IMR-90 (cell line): ENCODE data around the gene MACIR. TPM values are rescaled to one million over a fixed set of nuclear protein-coding genes. Genes with fewer than 3 reads are reported as not detected.

Experiments used
- ATAC-seq: fragments of 200-7000 bp; cut with Tn5 transposase; 2 replicates; pipeline ENCODE4 v1.9.1; 2020; ENCODE audit warnings: low read depth, mild to moderate bottlenecking, moderate library complexity
- BruUV-seq: library from RNA; stranded (reverse); fragments of 400-500 nt; replicated peaks from 2 replicates; lab custom pipeline; 2021; lab: Mats Ljungman, UMichigan
- CTCF ChIA-PET: fragments of 300-600 bp; formaldehyde crosslinking; extraction: SDS; loops from one replicate; lab custom pipeline; 2021; ENCODE audit warnings: antibody characterized with exemption; lab: Yijun Ruan, JAX
- POLR2A ChIA-PET: fragments of 300-600 bp; sonication (Branson Sonifier 250); formaldehyde crosslinking; loops from one replicate; lab custom pipeline; 2022; ENCODE audit warnings: antibody characterized with exemption; ENCODE audit not compliant: unreplicated experiment; lab: Charles Lee
- DNase-seq: peaks from one replicate; pipeline ENCODE4 v3.0.0; 2013
- H2AFZ ChIP-seq: replicated peaks from 2 replicates; pipeline ENCODE3; 2013; ENCODE audit warnings: low read length, mild to moderate bottlenecking; ENCODE audit not compliant: poor library complexity
- H2AK5ac ChIP-seq: 2 replicates; pipeline ENCODE4 v1.6.1; 2013; ENCODE audit warnings: low read depth, low read length, inconsistent platforms
- H2AK9ac ChIP-seq: replicated peaks from 2 replicates; pipeline ENCODE3; 2013; ENCODE audit warnings: mild to moderate bottlenecking, low read depth, low read length, moderate library complexity; ENCODE audit not compliant: poor library complexity
- H2BK120ac ChIP-seq: 2 replicates; pipeline ENCODE4 v1.6.1; 2013; ENCODE audit warnings: low read depth, low read length, inconsistent platforms
- H2BK15ac ChIP-seq: 3 replicates; pipeline ENCODE4 v1.6.1; 2013; ENCODE audit warnings: low read depth, low read length, inconsistent platforms
- H2BK20ac ChIP-seq: 2 replicates; pipeline ENCODE4 v1.6.1; 2013; ENCODE audit warnings: low read depth, mild to moderate bottlenecking, inconsistent platforms, low read length, moderate library complexity
- H2BK5ac ChIP-seq: 2 replicates; pipeline ENCODE4 v1.6.1; 2013; ENCODE audit warnings: mild to moderate bottlenecking, low read depth, low read length, inconsistent platforms; ENCODE audit not compliant: poor library complexity, severe bottlenecking
- H3K14ac ChIP-seq: replicated peaks from 2 replicates; pipeline ENCODE4 v1.6.1; 2013; ENCODE audit warnings: low read depth, low read length, inconsistent platforms
- H3K18ac ChIP-seq: 2 replicates; pipeline ENCODE4 v1.6.1; 2013; ENCODE audit warnings: low read depth, low read length, control low read depth
- H3K23ac ChIP-seq: 2 replicates; pipeline ENCODE4 v1.6.1; 2013; ENCODE audit warnings: low read depth, low read length, inconsistent platforms
- H3K27ac ChIP-seq: 2 replicates; pipeline ENCODE4 v1.5.1; 2013; ENCODE audit warnings: mild to moderate bottlenecking, control low read depth, low read length; ENCODE audit not compliant: insufficient read depth
- H3K27me3 ChIP-seq: 2 replicates; pipeline ENCODE4 v1.6.1; 2013; ENCODE audit warnings: low read length; ENCODE audit not compliant: control insufficient read depth, insufficient read depth
- H3K36me3 ChIP-seq: 2 replicates; pipeline ENCODE4 v1.6.1; 2013; ENCODE audit warnings: low read length, mixed read lengths; ENCODE audit not compliant: control insufficient read depth, insufficient read depth
- H3K4ac ChIP-seq: 2 replicates; pipeline ENCODE4 v1.6.1; 2013; ENCODE audit warnings: low read depth, low read length, inconsistent platforms
- H3K4me1 ChIP-seq: 2 replicates; pipeline ENCODE4 v1.6.1; 2013; ENCODE audit warnings: low read length, mixed read lengths; ENCODE audit not compliant: control insufficient read depth, insufficient read depth
- H3K4me2 ChIP-seq: 2 replicates; pipeline ENCODE4 v1.6.1; 2013; ENCODE audit warnings: low read depth, mild to moderate bottlenecking, control low read depth, low read length, moderate library complexity
- H3K4me3 ChIP-seq: 2 replicates; pipeline ENCODE4 v1.5.1; 2013; ENCODE audit warnings: low read depth, mild to moderate bottlenecking, control low read depth, low read length, moderate library complexity; ENCODE audit not compliant: insufficient read depth
- H3K56ac ChIP-seq: 2 replicates; pipeline ENCODE4 v1.6.1; 2013; ENCODE audit warnings: low read length, inconsistent platforms; ENCODE audit not compliant: insufficient read depth; ENCODE audit errors: extremely low read depth
- H3K79me1 ChIP-seq, 2 experiments: 2 replicates each; pipeline ENCODE4 v1.6.1; 2013; ENCODE audit warnings: low read length in 2 of 2, inconsistent platforms in 1 of 2, low read depth in 1 of 2
- H3K9ac ChIP-seq: 2 replicates; pipeline ENCODE4 v1.6.1; 2013; ENCODE audit warnings: low read depth, low read length, control low read depth
- H3K9me1 ChIP-seq: 2 replicates; pipeline ENCODE4 v1.6.1; 2013; ENCODE audit warnings: low read length, inconsistent platforms; ENCODE audit not compliant: insufficient read depth
- H3K9me3 ChIP-seq: 2 replicates; pipeline ENCODE4 v1.6.1; 2013; ENCODE audit warnings: low read length; ENCODE audit not compliant: control insufficient read depth, insufficient read depth
- H4K20me1 ChIP-seq: 2 replicates; pipeline ENCODE4 v1.6.1; 2013; ENCODE audit warnings: low read length, inconsistent platforms; ENCODE audit not compliant: insufficient read depth
- H4K5ac ChIP-seq: 2 replicates; pipeline ENCODE4 v1.6.1; 2013; ENCODE audit warnings: mild to moderate bottlenecking, low read depth, low read length, control low read depth
- H4K8ac ChIP-seq, 2 experiments: 2 replicates each; pipeline ENCODE4 v1.6.1; 2013; ENCODE audit warnings: low read depth in 2 of 2, low read length in 2 of 2, control low read depth in 1 of 2, inconsistent platforms in 1 of 2
- H4K91ac ChIP-seq: 2 replicates; pipeline ENCODE4 v1.6.1; 2013; ENCODE audit warnings: low read depth, low read length, inconsistent platforms; ENCODE audit not compliant: insufficient read depth
- BHLHE40 ChIP-seq: fragments of 150-350 bp; IDR thresholded peaks from 2 replicates; pipeline ENCODE4 v1.6.1; 2016; ENCODE audit warnings: mild to moderate bottlenecking, low read depth, low read length
- MAFK ChIP-seq: IDR thresholded peaks from 2 replicates; pipeline ENCODE4 v1.6.1; 2012; ENCODE audit warnings: low read depth, low read length, improper control_type of control experiment
- NFE2L2 ChIP-seq: fragments of 150-350 bp; IDR thresholded peaks from 2 replicates; pipeline ENCODE4 v1.6.1; 2016; ENCODE audit warnings: low read depth, mild to moderate bottlenecking, low read length
- POLR2A ChIP-seq: IDR thresholded peaks from 2 replicates; pipeline ENCODE4 v1.6.1; 2012; ENCODE audit warnings: mild to moderate bottlenecking, low read depth, low read length
- WGBS, 2 experiments: methylation state at CpG; one replicate each; pipeline versions ENCODE4 v1.1.5 to v1.1.7; 2013; ENCODE audit warnings: missing lambda C conversion rate in 2 of 2; ENCODE audit not compliant: insufficient read length in 1 of 2; ENCODE audit errors: extremely low coverage in 2 of 2; 5-methylcytosine and 5-hydroxymethylcytosine counted together
- dilution Hi-C: fragments of 300-500 bp; cut with HindIII; formaldehyde crosslinking; loops from one replicate; pipeline ENCODE4 v1.14.3; 2018; ENCODE audit warnings: low sequenced_read_pairs; ENCODE audit not compliant: unreplicated experiment
- in situ Hi-C: fragments of 300-500 bp; cut with MboI; formaldehyde crosslinking; loops from 3 replicates; pipeline ENCODE4 v1.14.3; 2019; ENCODE audit warnings: low sequenced_read_pairs, inconsistent platforms, mixed read lengths
- intact Hi-C: fragments of 100-400 bp; cut with micrococcal nuclease; formaldehyde crosslinking; loops from 2 replicates; pipeline ENCODE4 v1.10.0; 2022
- polyA plus RNA-seq, 3 experiments: library from polyadenylated mRNA; depleted of rRNA; stranded (reverse); fragments of >200 nt; gene quantifications; 2 replicates each; pipeline ENCODE4 v1.2.3, GENCODE V29; 2012; ENCODE audit warnings: low replicate concordance in 1 of 3
- total RNA-seq: library from RNA; depleted of rRNA; stranded (reverse); fragments of >200 nt; gene quantifications from 2 replicates; pipeline ENCODE4 v1.2.3, GENCODE V29; 2012

The MACIR gene
- total and polyA plus RNA-seq, 2 of the 4 experiments (the other 2 are of a cell fraction) = 11.1 to 21.3 TPM

GRCh38 chr5:103271570-103272289 lies 13.2 kb downstream of the MACIR start:
- H4K5ac ChIP-seq = no peak overlapping the region
- no peak overlapping the region for H2AK9ac ChIP-seq
- H4K8ac ChIP-seq = no peak overlapping the region
- in situ Hi-C loops (no loop called here), dilution Hi-C loops (no loop called here), intact Hi-C loops (no loop called here)
- ChIA-PET POLR2A (no interaction called here), CTCF (interaction anchor here (1.7 kb wide), 1 partner anchor 39 kb away, joined by 9 read pairs; no protein-coding TSS in a partner anchor)
- no peak overlapping the region for H3K27ac ChIP-seq
- H3K18ac ChIP-seq = no peak overlapping the region
- ATAC-seq (no peak; the same call in 1 of the 2 replicates), DNase-seq (peak; percentile 11)
- no peak overlapping the region for H2AFZ ChIP-seq
- H3K9me3 ChIP-seq = no peaks in the 10 kb centered on the region
- H3K27me3 ChIP-seq = no peaks in the 10 kb centered on the region
- BruUV-seq = no TSS peak
- peaks cover 6% of the 10 kb centered on the region for H3K36me3 ChIP-seq
- no peak overlapping the region for H2AK5ac ChIP-seq
- H3K4me2 ChIP-seq = peak overlapping the region; percentile 26; the same call in 1 of the 2 replicates
- H2BK120ac ChIP-seq = no peak overlapping the region
- TF ChIP-seq NFE2L2 (peak; percentile 99), BHLHE40 (no peak), MAFK (peak; percentile 95), POLR2A (no peak)
- H3K4ac ChIP-seq = no peak overlapping the region
- H2BK15ac ChIP-seq = no peak overlapping the region
- H2BK20ac ChIP-seq = no peak overlapping the region
- no peak overlapping the region for H3K9ac ChIP-seq
- no peak overlapping the region for H3K23ac ChIP-seq
- H4K91ac ChIP-seq = no peak overlapping the region
- no peak overlapping the region for H3K14ac ChIP-seq
- H3K79me1 ChIP-seq = peaks cover 17 to 38% of the 10 kb centered on the region in 2 experiments
- no peak overlapping the region for H2BK5ac ChIP-seq
- no peaks in the 10 kb centered on the region for H3K9me1 ChIP-seq
- no peaks in the 10 kb centered on the region for H4K20me1 ChIP-seq
- H3K4me1 ChIP-seq = peaks cover 3% of the 10 kb centered on the region; the same call in 1 of the 2 replicates
- H3K56ac ChIP-seq = no peak overlapping the region
- H3K4me3 ChIP-seq = no peak overlapping the region
- WGBS, 2 experiments = no CpG with 5 or more reads among the region's 2 CpGs
